K562 treated with DMSO at 1 percent for 24 hours (cell line): ENCODE data around the gene ETHE1. TPM values are rescaled to one million over a fixed set of nuclear protein-coding genes. Genes with fewer than 3 reads are reported as not detected.

ENCODE experiments used
- total RNA-seq: library from RNA; unstranded; fragments of 300-600 nt; gene quantifications from 2 replicates; pipeline ENCODE4 v1.2.3, GENCODE V29; 2022; ENCODE audit warnings: low read depth; ENCODE audit not compliant: insufficient read depth

Gene ETHE1
- total RNA-seq = 38.0 and 39.6 TPM in 2 replicates

GRCh38 chr19:43526884-43527859 is at the start of gene ETHE1:
ETHE1 (minus strand) TSS chr19:43527201; CDS start chr19:43527177, 24 bp downstream.

GRCh38 chr19:43575156-43575950 is 48.4 kb upstream of the ETHE1 start, which contains the start of the genes PINLYP and XRCC1:
PINLYP (plus strand) TSS chr19:43575801; CDS start chr19:43577192, 1,391 bp downstream.
XRCC1 (minus strand) TSS chr19:43575527; CDS start chr19:43575458, 69 bp downstream.

GRCh38 chr19:43532962-43533545 is 6.1 kb upstream of the ETHE1 start, which contains the start of gene ZNF575:
ZNF575 (plus strand) TSS chr19:43533188; CDS start chr19:43534423, 1,235 bp downstream.

GRCh38 chr19:43504426-43505185 is 22.4 kb downstream of the ETHE1 start, which contains the start of gene PHLDB3:
PHLDB3 (minus strand) TSS chr19:43504746; CDS start chr19:43504118, 628 bp downstream.

GRCh38 chr19:43465468-43466120 is 61.4 kb downstream of the ETHE1 start, which contains the start of gene LYPD3:
LYPD3 (minus strand) TSS chr19:43465608; CDS start chr19:43465571, 37 bp downstream.

Other genes with a start within 250 kb of the ETHE1 start
- not detected in 2 replicates for gene CD177, start 173.5 kb downstream of the ETHE1 start, total RNA-seq
- gene TEX101, start 112.3 kb downstream of the ETHE1 start, total RNA-seq = 0.81 and 1.0 TPM in 2 replicates
- gene LYPD3, start 61.6 kb downstream of the ETHE1 start, total RNA-seq = 1.7 and 2.4 TPM in 2 replicates
- 24.0 and 27.9 TPM in 2 replicates for gene PHLDB3, start 22.5 kb downstream of the ETHE1 start, total RNA-seq
- gene ZNF575, start 6.0 kb upstream of the ETHE1 start, total RNA-seq = 1.6 and 1.7 TPM in 2 replicates
- 55.8 and 58.5 TPM in 2 replicates for gene XRCC1, start 48.3 kb upstream of the ETHE1 start, total RNA-seq
- 3.8 and 5.8 TPM in 2 replicates for gene PINLYP, start 48.6 kb upstream of the ETHE1 start, total RNA-seq
- gene IRGQ, start 68.9 kb upstream of the ETHE1 start, total RNA-seq = 5.8 and 6.6 TPM in 2 replicates
- 15.1 and 23.4 TPM in 2 replicates for gene ZNF576, start 69.4 kb upstream of the ETHE1 start, total RNA-seq
- 0.58 and 0.60 TPM in 2 replicates for gene SRRM5, start 84.9 kb upstream of the ETHE1 start, total RNA-seq
- gene ZNF428, start 92.4 kb upstream of the ETHE1 start, total RNA-seq = 82.2 and 85.2 TPM in 2 replicates
- 5.5 and 7.5 TPM in 2 replicates for gene CADM4, start 112.6 kb upstream of the ETHE1 start, total RNA-seq
- gene PLAUR, start 143.0 kb upstream of the ETHE1 start, total RNA-seq = 29.6 and 32.2 TPM in 2 replicates
- not detected in 2 replicates for gene IRGC, start 188.9 kb upstream of the ETHE1 start, total RNA-seq
- 35.8 and 36.2 TPM in 2 replicates for gene SMG9, start 227.8 kb upstream of the ETHE1 start, total RNA-seq